Lower lobe of right lung (tissue), 2 donors: ENCODE data around the gene HYI. TPM values are rescaled to one million over a fixed set of nuclear protein-coding genes. Genes with fewer than 3 reads are reported as not detected.
A peak's percentile ranks its signal among the peaks of the same experiment; 100 is the strongest.
"Not testable (repeated sequence)": the region's sequence is repeated elsewhere in the genome, so short reads cannot be mapped to it uniquely, and the experiment has no call there.

Experiments
- ATAC-seq, 2 donors: fragments of 200-7000 bp; cut with Tn5 transposase; one replicate each; pipeline ENCODE4 v1.9.1; 2020 to 2022; ENCODE audit warnings: mild to moderate bottlenecking in 2 of 2, moderate library complexity in 2 of 2
- DNase-seq: peaks from one replicate; pipeline ENCODE4 v3.0.0-alpha.2; 2020
- H3K27ac ChIP-seq: fragments of 200-600 bp; one replicate; pipeline ENCODE4 v1.8.0; 2022
- H3K27me3 ChIP-seq: fragments of 200-600 bp; one replicate; pipeline ENCODE4 v1.8.0; 2022; ENCODE audit warnings: low read depth
- H3K36me3 ChIP-seq: fragments of 200-600 bp; one replicate; pipeline ENCODE4 v1.8.0; 2022; ENCODE audit warnings: mild to moderate bottlenecking
- H3K4me1 ChIP-seq: fragments of 200-600 bp; one replicate; pipeline ENCODE4 v1.8.0; 2022
- H3K4me3 ChIP-seq: fragments of 200-600 bp; one replicate; pipeline ENCODE4 v1.8.0; 2022; ENCODE audit warnings: mild to moderate bottlenecking
- H3K9me3 ChIP-seq: fragments of 200-600 bp; one replicate; pipeline ENCODE4 v1.8.0; 2022
- CTCF ChIP-seq: fragments of 200-600 bp; IDR thresholded peaks from one replicate; pipeline ENCODE4 v1.8.0; 2022; ENCODE audit warnings: antibody characterized with exemption, mild to moderate bottlenecking
- intact Hi-C: fragments of 100-400 bp; cut with DNase I; formaldehyde crosslinking; loops from one replicate; pipeline ENCODE4 v1.11.0; 2022
- total RNA-seq: library from RNA; stranded (reverse); fragmentation: NEBNext Ultra II Directional; extraction: Animal tissue kit (Norgen Biotek cat#: 25700); gene quantifications from one replicate; pipeline ENCODE4 v1.2.1, GENCODE V29; 2021
- donor health status: DM: no; HTN: yes; CAD: no; lungs with severe emphysema.

Gene HYI
- total RNA-seq, 1 donor from 2014 or later, result 67.7 TPM

- no peak for ATAC-seq
- H3K27me3 ChIP-seq, result no peaks in the 10 kb centered on the region
- H3K36me3 ChIP-seq, result no peaks in the 10 kb centered on the region
- intact Hi-C loops, result no loop called here
- no peak overlapping the region for H3K27ac ChIP-seq
- no peak overlapping the region for H3K4me3 ChIP-seq
- TF ChIP-seq CTCF, result no peak
- H3K4me1 ChIP-seq, result peaks cover 5% of the 10 kb centered on the region
- no peak for DNase-seq
- no peaks in the 10 kb centered on the region for H3K9me3 ChIP-seq
Measured at GRCh38 chr1:43479414-43479813, 25.7 kb upstream of the HYI start.

GRCh38 chr1:43477716-43478115 is 24.0 kb upstream of the HYI start:
- Histone ChIP-seq H3K4me1 (peaks cover 5% of the 10 kb centered on the region), H3K9me3 (no peaks in the 10 kb centered on the region), H3K36me3 (no peaks in the 10 kb centered on the region), H3K27ac (no peak overlapping the region), H3K4me3 (no peak overlapping the region), H3K27me3 (no peaks in the 10 kb centered on the region)
- DNase-seq (no peak), ATAC-seq (no peak)
- TF ChIP-seq CTCF, result no peak
- intact Hi-C loops, result no loop called here

- H3K27ac ChIP-seq, DNase-seq, H3K4me3 ChIP-seq, H3K9me3 ChIP-seq, intact Hi-C loops, H3K27me3 ChIP-seq, H3K4me1 ChIP-seq, H3K36me3 ChIP-seq: not testable (repeated sequence)
- ATAC-seq, result peak; percentile 58 to 83
Measured at GRCh38 chr1:43475611-43476401, 22.1 kb upstream of the HYI start.

GRCh38 chr1:43473463-43473862 is 19.7 kb upstream of the HYI start:
- intact Hi-C loops, result no loop called here
- no peak overlapping the region for H3K27ac ChIP-seq
- H3K9me3 ChIP-seq, result no peaks in the 10 kb centered on the region
- DNase-seq, result no peak
- no peaks in the 10 kb centered on the region for H3K36me3 ChIP-seq
- TF ChIP-seq CTCF, result no peak
- H3K4me1 ChIP-seq, result peaks cover 5% of the 10 kb centered on the region
- no peak overlapping the region for H3K4me3 ChIP-seq
- no peak for ATAC-seq
- H3K27me3 ChIP-seq, result no peaks in the 10 kb centered on the region

- H3K4me1 ChIP-seq, H3K9me3 ChIP-seq, H3K4me3 ChIP-seq, DNase-seq, H3K36me3 ChIP-seq, H3K27me3 ChIP-seq, H3K27ac ChIP-seq, intact Hi-C loops: not testable (repeated sequence)
- ATAC-seq, result peak; percentile 55 to 70
Measured at GRCh38 chr1:43472463-43473151, 18.9 kb upstream of the HYI start.

- H3K4me3 ChIP-seq, result no peak overlapping the region
- intact Hi-C loops, result no loop called here
- DNase-seq, result no peak
Measured at GRCh38 chr1:43472087-43472462, 18.3 kb upstream of the HYI start.

More at GRCh38 chr1:43472087-43472462, 18.3 kb upstream of the HYI start:
- Histone ChIP-seq H3K36me3 (no peaks in the 10 kb centered on the region), H3K4me1 (peaks cover 5% of the 10 kb centered on the region), H3K27ac (no peak overlapping the region), H3K9me3 (no peaks in the 10 kb centered on the region), H3K27me3 (no peaks in the 10 kb centered on the region)
- no peak for ATAC-seq
- no peak for TF ChIP-seq CTCF
